ENCODE data around the gene MPZL2. TPM values are rescaled to one million over a fixed set of nuclear protein-coding genes. Genes with fewer than 3 reads are reported as not detected.

MPZL2 gene
- total and polyA plus RNA-seq, 12 donors, result 4.0 to 23.4 (median 12.3) TPM

GRCh38 chr11:118305726-118306125 lies 41.6 kb upstream of the MPZL2 start:
- DNase-seq (no peak), ATAC-seq (no peak)
- TF ChIP-seq CTCF (IDR thresholded peaks at IDR 0.05), result no peak
- Histone ChIP-seq H3K27me3 (peaks cover 0 to 25% (median 9%) of the 10 kb centered on the region in 7 donors), H3K4me3 (peak overlapping the region in 1 of 10 donors; percentile 47), H3K27ac (peak overlapping the region in 1 of 10 donors; percentile 85), H3K4me1 (no peaks in the 10 kb centered on the region), H3K36me3 (no peaks in the 10 kb centered on the region), H3K9me3 (no peaks in the 10 kb centered on the region)
- 68 to 69% methylated on average over 8 of the region's 8 CpGs for WGBS, 2 donors
- intact Hi-C loops (cut with DNase I), result loop anchor here in 2 of 10 donors (5.0 to 10.0 kb wide), 2 partner anchors 42 to 179 kb away; no protein-coding TSS in a partner anchor

- no peaks in the 10 kb centered on the region for H3K36me3 ChIP-seq
- TF ChIP-seq CTCF (IDR thresholded peaks at IDR 0.05), result no peak
- H3K27me3 ChIP-seq, result peaks cover 0 to 25% (median 9%) of the 10 kb centered on the region in 7 donors
- DNase-seq, result no peak
- no peak for ATAC-seq
- no peaks in the 10 kb centered on the region for H3K9me3 ChIP-seq
- H3K4me1 ChIP-seq, result no peaks in the 10 kb centered on the region
- peak within 1 kb of the TSS in 1 of 10 donors; percentile 47 for H3K4me3 ChIP-seq
- 81 to 82% methylated on average over 8 of the region's 8 CpGs for WGBS, 2 donors
- intact Hi-C loops (cut with DNase I), result loop anchor here in 3 of 10 donors (5.0 to 10.0 kb wide), 3 partner anchors 43 to 180 kb away; no protein-coding TSS in a partner anchor
- peak within 1 kb of the TSS in 1 of 10 donors; percentile 85 for H3K27ac ChIP-seq
Observed at GRCh38 chr11:118304568-118305248, 40.6 kb upstream of the MPZL2 start, which contains the start of gene CD3E. CD3E (plus strand) TSS chr11:118304730; CDS start chr11:118304953, 223 bp downstream.

GRCh38 chr11:118304227-118304567 lies 40.1 kb upstream of the MPZL2 start:
- H3K36me3 ChIP-seq, result no peaks in the 10 kb centered on the region
- WGBS, 2 donors, result 60 to 74% methylated on average over 1 of the region's 1 CpG

More at GRCh38 chr11:118304227-118304567, 40.1 kb upstream of the MPZL2 start:
- no peak for TF ChIP-seq CTCF (IDR thresholded peaks at IDR 0.05)
- H3K27ac ChIP-seq, result peak overlapping the region in 1 of 10 donors; percentile 85
- no peaks in the 10 kb centered on the region for H3K9me3 ChIP-seq
- intact Hi-C loops (cut with DNase I), result loop anchor here in 2 of 10 donors (5.0 to 10.0 kb wide), 3 partner anchors 43 to 181 kb away; no protein-coding TSS in a partner anchor
- H3K27me3 ChIP-seq, result peaks cover 0 to 25% (median 9%) of the 10 kb centered on the region in 7 donors
- peak overlapping the region in 1 of 10 donors; percentile 47 for H3K4me3 ChIP-seq
- no peaks in the 10 kb centered on the region for H3K4me1 ChIP-seq
- no peak for DNase-seq
- no peak for ATAC-seq
